GM19240 (cell line): Measurements from ENCODE around the gene PSMB10.
"Not testable (repeated sequence)": the region's sequence is repeated elsewhere in the genome, so short reads cannot be mapped to it uniquely, and the experiment has no call there.

Experiments
- DNase-seq: peaks from one replicate; pipeline ENCODE4 v3.0.0; 2011; ENCODE audit warnings: low spot score; ENCODE audit not compliant: insufficient read length

PSMB10 gene

GRCh38 chr16:67927131-67927941 is 9.3 kb downstream of the PSMB10 start:
- no peak for DNase-seq

DNA sequence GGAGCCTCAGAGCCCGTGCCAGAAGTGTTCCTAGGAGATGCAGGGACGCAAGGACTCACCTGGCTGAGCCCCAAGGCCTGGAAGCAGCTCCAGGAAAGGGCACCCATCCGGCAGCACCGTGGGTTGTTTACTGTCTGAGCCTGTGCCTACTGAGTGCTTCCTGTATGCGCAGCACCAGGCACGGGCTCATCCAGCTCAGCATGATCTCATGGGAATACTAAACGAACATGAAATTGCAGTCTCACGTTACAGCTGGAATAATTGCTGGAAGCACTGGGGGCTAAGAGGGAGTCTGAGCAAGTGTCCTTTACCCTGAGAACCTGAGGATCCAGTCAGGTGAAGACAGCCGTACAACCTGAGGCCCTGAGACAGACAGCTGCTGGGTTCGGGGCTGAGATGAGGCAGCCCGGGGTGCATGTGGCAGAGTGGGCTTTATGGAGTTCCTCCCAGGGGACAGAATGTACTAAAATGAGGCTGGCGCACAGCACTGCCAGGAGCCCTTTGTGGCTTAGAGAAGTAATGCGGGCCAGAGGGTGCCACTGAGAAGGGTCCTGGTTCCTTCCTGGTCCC is 10.4 kb downstream of the PSMB10 start:
- DNase-seq: no peak

- no peak for DNase-seq
Observed at GRCh38 chr16:67924140-67924906, 12.3 kb downstream of the PSMB10 start.

DNA sequence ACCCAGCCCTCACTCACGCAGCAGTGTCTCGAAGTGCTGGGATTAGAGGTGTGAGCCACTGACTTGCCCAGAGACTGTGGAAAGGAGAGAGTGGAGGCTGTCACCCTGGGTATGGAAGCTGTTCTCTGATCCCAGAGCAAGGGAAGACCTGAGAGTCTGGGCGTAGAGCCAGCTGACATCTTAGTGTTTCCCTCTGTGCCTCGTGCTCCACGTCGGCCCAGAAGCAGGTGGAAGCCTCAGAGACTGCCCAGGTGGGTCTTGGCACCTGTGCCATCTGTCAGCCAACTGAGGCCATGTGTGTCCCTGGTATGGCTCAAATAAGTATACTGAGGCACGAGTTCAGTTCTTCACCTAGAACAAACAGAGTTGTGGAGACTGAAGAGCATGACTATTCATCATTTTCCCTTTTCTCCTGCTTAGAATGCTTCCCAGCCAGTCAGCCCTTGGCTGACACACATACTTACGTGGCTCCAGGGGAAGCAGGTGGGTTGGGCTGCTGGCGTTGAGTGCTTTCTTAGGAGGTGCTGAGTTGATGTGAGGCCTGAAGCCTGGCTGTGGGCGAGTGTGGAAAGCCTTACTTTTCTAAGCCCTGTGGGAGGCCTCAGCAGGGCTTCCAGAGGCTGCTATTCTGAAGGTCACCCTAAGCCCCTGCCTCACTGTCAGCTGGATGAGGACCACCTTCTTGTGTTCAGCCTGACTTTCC is 13.1 kb downstream of the PSMB10 start:
- DNase-seq: no peak

DNA sequence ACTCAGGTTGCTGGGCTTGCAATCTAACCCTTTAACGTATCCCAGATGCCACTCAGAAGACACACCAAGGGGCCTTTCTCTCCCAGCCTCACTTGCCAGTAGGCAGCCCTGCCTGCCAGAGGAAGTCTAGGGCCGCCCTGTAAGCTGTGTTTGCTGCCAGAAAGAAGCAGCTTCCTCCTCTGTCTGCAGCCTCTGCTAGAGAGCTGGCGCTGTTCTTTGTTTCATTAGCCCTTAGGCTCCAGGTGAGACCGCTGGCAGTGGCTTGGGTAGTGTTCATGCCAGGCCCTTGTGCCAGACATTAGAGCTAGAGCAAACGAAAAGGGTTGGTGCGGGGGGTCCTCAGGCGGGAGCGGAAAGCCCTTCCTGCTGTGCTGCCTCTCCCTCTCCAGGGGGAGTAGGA is 13.9 kb downstream of the PSMB10 start:
- DNase-seq: no peak

DNA sequence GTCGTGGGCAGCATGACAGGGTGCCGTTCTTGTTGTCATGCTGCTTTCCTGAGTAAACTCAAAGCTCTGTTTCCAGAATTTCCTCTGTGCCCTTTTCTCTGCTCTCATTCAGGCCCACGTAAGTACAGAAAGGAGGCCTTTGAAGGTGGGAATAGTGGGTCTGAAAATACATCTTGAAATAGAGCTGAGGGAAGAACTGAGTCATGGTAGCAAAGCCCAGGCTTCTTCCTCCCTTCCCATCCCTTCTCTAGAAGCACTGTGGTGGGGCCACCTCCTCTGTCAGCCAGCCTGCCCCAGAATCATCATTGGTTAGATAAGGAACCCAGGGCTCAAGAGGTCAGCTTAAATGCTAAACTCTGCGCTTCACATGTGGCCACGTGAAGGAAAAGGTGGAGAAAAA is 14.4 kb downstream of the PSMB10 start:
- no peak for DNase-seq

DNA sequence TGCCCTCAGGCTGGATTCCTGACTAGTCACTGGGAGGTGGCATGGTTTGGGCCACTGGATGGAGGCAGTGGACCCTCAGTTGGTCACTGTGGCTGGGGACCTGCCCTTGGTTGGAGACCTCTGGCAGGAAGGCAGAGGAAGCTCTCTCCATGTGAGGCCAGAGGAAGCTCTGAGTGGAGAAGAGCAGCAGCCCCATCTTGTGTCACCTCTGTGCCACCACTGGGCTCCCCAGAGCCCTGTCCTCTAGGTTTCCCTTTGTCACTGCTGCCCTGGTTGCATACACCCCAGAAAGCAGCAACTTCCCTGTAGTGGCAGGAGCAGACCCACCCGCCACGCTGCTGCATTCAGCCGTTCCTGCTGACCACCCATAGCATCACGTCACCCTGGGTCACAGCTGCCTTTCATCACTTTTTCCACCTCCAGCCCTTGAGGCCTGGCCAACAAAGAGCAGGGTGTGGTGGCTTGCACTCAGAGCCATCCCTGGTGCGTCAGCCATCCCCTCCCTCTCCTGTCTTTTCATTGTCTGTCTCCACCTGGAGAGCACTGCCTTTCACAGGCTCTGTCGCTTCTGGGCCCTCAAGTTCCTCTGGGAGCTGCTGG is 16.9 kb downstream of the PSMB10 start:
- DNase-seq: no peak

- DNase-seq: no peak
Observed at GRCh38 chr16:67917852-67918236, 18.8 kb downstream of the PSMB10 start.

- DNase-seq: no peak
Observed at GRCh38 chr16:67917140-67917851, 19.4 kb downstream of the PSMB10 start.

GRCh38 chr16:67915831-67916723 is 20.6 kb downstream of the PSMB10 start:
- DNase-seq: no peak

- not testable (repeated sequence) for DNase-seq
Observed at GRCh38 chr16:67915496-67915769, 21.2 kb downstream of the PSMB10 start.

- DNase-seq: no peak
Observed at GRCh38 chr16:67914758-67915495, 21.7 kb downstream of the PSMB10 start.

GRCh38 chr16:67910158-67910557 is 26.5 kb downstream of the PSMB10 start:
- no peak for DNase-seq

DNA sequence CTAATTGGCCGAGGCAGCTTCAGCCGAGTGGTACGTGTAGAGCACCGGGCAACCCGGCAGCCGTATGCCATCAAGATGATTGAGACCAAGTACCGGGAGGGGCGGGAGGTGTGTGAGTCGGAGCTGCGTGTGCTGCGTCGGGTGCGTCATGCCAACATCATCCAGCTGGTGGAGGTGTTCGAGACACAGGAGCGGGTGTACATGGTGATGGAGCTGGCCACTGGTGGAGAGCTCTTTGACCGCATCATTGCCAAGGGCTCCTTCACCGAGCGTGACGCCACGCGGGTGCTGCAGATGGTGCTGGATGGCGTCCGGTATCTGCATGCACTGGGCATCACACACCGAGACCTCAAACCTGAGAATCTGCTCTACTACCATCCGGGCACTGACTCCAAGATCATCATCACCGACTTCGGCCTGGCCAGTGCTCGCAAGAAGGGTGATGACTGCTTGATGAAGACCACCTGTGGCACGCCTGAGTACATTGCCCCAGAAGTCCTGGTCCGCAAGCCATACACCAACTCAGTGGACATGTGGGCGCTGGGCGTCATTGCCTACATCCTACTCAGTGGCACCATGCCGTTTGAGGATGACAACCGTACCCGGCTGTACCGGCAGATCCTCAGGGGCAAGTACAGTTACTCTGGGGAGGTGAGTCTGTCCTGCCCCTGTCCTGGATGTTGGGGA is 27.5 kb downstream of the PSMB10 start:
- DNase-seq: no peak

- no peak for DNase-seq
Observed at GRCh38 chr16:67907397-67908180, 29.1 kb downstream of the PSMB10 start.

DNA sequence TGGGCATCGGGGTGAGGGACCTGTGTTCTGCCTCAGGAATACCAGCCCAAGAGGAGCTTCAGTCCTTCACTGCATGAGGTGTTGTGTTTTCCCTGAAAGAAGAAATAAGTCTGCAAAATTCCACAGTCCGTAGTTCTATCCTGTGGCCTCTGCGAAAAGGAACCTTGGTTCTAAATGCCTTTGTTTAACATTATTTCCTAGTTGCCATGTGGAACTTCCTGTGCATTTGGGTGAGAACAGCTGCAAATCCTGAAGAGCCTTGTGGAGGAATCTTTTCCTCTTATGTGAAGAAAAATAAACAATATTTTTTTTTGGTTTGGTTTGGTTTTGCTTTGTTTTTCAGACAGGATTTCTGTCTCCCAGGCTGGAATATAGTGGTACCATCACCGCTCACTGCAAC is 33.8 kb downstream of the PSMB10 start:
- no peak for DNase-seq

GRCh38 chr16:67901734-67902133 is 34.9 kb downstream of the PSMB10 start:
- no peak for DNase-seq

GRCh38 chr16:67897231-67897630 is 39.4 kb downstream of the PSMB10 start:
- no peak for DNase-seq
